Liver (tissue), 2 donors: ENCODE data around the gene MAGI1.

Experiments used
- CTCF ChIP-seq: fragments of 150-350 bp; IDR thresholded peaks from 2 replicates; pipeline ENCODE4 v1.5.1; 2017; ENCODE audit warnings: improper control_type of control experiment, low read depth, low read length; ENCODE audit not compliant: missing input control
- REST ChIP-seq: IDR thresholded peaks from 2 replicates; pipeline ENCODE4 v1.6.1; 2016; ENCODE audit warnings: antibody characterized with exemption, mild to moderate bottlenecking
- YY1 ChIP-seq: IDR thresholded peaks from 2 replicates; pipeline ENCODE4 v1.6.1; 2016; ENCODE audit warnings: antibody characterized with exemption, mild to moderate bottlenecking
- donor health status: healthy.

- TF ChIP-seq CTCF, result no peak
- no peak for TF ChIP-seq REST
- no peak for TF ChIP-seq YY1
Measured at GRCh38 chr3:65963787-65964677, 74.7 kb downstream of the MAGI1 start.
